ENCODE results near the gene WIPF2.
"Not testable (repeated sequence)": the region's sequence is repeated elsewhere in the genome, so short reads cannot be mapped to it uniquely, and the experiment has no call there.

Gene WIPF2

GRCh38 chr17:40301315-40301714 is 82.2 kb downstream of the WIPF2 start:
- no peak for DNase-seq

DNA sequence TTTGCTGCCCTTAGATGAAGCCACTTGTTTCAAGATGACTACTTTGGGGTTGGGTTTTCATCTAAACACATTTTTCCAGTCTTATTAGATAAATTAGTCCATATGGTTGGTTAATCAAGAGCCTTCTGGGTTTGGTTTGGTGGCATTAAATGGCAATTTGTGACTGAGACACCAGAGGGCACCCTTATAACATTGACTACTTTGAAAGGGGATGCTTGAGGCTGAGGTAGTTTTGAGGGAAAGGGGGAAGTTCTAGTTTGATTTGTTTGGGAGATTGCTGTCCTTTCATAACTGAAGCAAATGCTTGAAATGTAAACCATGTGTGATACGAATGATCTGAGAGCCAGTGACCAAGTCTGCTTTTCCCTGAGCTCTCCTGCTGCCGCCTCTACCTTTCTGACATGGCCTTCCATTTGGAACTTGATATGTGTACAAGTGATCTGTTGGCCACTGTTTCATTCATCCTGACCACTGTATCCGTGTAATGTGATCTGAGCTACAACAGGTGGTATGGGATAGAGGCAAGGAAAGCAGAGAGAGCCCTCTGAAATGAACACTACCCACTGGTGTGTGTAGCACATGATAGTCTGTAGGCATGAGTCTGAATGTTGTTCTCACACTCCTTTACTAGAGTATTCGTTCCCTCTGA is 84.0 kb downstream of the WIPF2 start:
- peak; percentile 55 for DNase-seq

GRCh38 chr17:40303708-40304551 is 84.8 kb downstream of the WIPF2 start:
- DNase-seq: peak; percentile 61

DNA sequence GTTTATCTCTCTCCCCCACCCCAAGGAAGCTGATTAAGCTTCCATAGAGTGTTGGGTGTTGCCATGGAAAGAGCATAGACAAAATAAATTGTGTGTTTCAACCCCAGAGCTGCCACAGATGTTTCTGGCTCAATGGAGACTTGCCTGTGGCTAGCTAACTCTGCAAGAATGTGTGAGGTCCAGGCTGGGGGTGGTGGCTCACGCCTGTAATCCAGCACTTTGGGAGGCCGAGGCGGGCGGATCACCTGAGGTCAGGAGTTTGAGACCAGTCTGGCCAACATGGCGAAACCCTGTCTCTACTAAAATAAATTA is 85.4 kb downstream of the WIPF2 start:
- not testable (repeated sequence) for DNase-seq

GRCh38 chr17:40304866-40305265 is 85.8 kb downstream of the WIPF2 start:
- not testable (repeated sequence) for DNase-seq

- no peak for DNase-seq
Observed at GRCh38 chr17:40306395-40306794, 87.3 kb downstream of the WIPF2 start.

DNA sequence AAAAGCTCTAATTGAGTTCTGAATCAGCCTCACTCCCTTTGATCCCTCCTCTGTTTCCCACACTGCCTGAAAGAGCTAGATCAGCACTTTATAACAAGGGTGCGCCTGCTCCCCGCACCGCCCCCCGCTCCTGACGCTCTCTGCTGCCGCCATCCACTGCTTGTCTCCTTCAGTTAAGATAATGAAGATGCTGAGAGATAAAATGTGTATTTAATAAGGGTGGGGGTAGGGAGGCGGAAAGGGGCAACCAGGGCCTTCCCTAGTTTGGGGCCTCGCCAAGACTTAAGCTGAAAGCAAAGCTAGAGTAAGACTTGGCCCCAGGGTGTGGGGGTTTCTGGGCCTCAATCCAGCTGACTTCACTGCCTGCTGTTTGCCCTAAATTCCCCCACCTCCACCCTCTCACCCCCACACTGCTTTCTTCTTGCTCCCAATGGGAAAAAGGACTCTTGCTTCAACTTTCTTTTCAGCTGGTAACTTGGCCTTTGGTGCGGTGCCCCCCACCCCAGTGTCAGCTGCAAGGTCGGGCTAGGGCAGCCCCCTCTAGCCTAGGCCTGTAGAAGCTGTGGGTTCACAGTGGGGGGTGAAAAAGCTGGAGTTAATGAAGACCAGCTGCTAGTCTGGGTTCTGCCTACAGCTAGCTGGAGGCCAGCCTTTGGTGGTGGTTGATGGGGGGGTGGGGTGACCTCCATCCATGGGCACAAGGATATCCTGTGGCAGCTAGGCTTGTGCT is 88.1 kb downstream of the WIPF2 start:
- DNase-seq: peak; percentile 74

- no peak for DNase-seq
Observed at GRCh38 chr17:40307740-40308239, 88.7 kb downstream of the WIPF2 start.

- no peak for DNase-seq
Observed at GRCh38 chr17:40309031-40309948, 90.2 kb downstream of the WIPF2 start, which contains the start of gene RARA. Gene RARA (plus strand): TSS chr17:40309180. CDS start chr17:40331219, 22,039 bp downstream.

DNA sequence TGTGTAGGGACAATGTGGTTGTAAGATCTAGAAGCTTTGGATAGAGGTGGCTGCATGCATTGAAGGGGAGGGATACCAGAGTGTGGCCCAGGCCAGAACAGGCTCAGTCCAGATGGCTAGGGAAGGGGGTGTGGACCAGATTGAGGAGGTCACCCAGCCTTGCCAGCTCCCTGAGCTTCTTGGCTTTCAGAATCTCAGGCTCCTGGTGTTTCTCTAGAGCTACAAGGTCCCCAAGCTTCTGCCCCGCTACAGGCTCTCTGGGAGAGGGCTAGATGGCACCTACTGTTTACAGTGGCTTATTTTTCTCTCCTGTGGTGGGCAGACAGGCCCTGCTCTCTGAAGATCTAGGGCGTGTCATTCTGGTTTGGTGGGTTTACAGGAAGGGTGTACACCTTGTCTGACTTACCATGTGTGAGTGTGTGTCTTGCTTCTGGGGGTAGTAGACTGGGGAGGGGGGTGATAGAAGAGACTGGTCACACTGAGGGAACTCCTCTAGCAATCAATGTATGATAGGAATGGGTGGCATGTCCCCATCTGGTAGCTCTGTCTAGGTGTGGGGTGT is 90.9 kb downstream of the WIPF2 start:
- no peak for DNase-seq

GRCh38 chr17:40310882-40311391 is 91.8 kb downstream of the WIPF2 start:
- no peak for DNase-seq

DNA sequence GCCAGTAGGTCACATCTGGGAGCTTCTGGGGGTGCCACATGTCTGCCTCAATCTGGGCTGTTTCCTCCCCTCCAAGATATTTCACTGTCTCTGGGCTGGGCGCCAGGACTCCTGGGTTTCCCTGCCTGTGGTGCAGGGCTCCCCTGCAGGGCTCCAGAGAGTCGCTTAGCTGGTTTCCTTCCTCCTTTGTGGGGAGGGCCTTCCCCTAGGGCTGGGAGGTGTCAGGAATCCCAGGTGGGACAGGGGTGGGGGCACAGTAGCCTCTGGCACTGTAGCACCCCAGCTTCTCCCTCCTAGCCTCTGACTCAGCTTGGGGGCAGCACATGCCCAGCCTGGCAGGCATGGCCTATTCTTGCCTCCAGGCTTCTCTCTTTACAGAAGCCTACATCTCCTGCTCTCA is 92.5 kb downstream of the WIPF2 start:
- peak; percentile 14 for DNase-seq

- DNase-seq: no peak
Observed at GRCh38 chr17:40312131-40312731, 93.1 kb downstream of the WIPF2 start.

DNA sequence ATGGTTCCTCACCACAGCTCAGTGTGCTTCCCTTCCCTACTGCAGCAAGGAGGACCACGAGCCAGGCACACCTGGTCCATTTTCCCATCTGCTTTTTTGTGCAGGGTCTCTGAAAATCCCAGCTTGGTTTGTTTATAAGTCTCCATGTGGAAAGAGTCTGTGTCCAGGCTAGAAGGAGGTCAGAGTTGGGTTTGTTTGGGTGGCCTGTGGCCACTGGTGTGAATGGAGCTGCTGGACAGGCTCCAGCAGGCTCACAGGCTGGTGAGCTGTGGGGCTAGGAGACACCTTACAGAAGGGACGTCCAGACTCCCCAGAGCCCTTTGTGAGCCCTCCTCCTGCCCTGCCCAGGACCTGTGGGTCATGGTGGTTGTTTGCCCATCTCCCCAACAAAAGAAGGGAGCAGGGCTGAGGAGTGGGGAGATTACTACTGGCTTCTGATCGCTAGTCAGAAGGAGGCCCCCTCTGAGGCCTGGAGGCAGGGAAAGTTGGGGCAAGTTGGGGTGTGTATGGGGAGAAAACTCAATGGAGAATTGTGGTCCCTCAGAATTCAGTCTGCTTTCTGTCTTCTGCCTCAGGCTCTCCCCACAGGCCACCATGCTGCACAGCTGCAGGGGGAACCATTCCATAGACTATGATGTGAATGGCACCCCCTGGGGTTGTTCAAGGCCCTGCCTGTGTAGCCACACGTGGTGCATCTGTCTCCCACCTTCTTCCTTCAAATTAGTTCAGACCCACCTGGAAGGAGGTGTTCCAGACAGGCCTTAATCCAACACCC is 94.0 kb downstream of the WIPF2 start:
- DNase-seq: no peak

DNA sequence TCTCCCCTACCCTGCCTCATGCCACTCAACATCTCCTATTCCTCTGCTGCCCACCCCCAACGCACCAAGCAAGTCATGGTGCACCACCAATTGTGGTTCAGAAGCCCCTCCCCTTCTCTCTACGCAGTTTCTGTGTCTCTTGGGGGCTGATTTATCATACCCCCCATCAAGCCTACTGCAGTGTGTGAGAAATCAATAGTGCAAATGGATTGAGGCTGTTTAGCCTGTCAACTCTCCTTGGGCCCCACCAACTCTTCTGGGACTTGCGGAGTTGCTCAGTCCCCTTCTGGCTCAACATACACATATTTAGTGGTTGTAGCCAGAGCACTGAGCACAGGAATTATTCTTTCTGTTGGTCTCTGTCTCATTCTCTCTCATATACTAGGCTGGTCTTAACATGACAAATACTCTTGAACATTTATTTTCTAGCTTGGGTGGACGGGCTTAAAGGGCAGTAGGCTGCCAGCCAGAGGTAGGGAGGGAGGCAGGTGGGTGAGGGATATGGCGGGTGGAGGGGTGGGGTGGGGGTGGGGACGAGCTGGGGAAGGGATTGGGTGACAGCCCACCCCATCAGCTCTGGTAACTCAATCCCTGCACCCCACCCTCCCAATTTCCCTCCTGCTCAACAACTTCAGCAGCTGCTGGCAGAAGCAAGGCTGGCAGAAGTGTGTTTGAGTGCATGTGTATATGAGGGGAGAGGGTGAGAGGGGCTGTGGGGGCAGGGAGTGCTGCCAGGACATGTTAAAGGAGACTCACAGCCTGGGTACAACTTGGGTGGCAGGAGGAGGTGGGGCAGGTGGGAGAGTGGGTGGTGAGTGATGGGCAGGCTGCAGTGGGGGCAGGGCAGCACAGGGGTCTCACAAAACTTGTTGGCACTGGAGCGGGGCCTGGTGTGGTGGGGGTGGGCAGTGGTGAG is 94.8 kb downstream of the WIPF2 start:
- DNase-seq: no peak

- DNase-seq: peak; percentile 62
Observed at GRCh38 chr17:40314584-40314956, 95.5 kb downstream of the WIPF2 start.

DNA sequence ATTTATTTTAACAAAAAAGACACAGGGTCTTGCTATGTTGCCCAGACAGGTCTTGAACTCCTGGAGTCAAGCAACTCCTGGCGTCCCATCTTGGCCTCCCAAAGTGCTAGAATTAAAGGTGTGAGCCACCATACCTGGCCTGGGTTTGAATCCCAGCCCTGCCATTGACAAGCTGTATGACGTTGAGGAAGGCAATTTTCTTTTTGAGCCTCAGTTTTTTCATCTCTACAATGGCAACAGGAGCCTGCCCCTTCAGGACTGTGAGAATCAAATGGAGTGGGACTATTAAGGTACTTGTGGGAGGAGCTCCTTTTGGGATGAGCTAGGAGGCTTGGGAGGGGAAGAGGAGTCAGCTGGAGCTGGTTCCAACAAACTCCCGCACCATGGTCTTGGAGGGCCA is 96.1 kb downstream of the WIPF2 start:
- no peak for DNase-seq

DNA sequence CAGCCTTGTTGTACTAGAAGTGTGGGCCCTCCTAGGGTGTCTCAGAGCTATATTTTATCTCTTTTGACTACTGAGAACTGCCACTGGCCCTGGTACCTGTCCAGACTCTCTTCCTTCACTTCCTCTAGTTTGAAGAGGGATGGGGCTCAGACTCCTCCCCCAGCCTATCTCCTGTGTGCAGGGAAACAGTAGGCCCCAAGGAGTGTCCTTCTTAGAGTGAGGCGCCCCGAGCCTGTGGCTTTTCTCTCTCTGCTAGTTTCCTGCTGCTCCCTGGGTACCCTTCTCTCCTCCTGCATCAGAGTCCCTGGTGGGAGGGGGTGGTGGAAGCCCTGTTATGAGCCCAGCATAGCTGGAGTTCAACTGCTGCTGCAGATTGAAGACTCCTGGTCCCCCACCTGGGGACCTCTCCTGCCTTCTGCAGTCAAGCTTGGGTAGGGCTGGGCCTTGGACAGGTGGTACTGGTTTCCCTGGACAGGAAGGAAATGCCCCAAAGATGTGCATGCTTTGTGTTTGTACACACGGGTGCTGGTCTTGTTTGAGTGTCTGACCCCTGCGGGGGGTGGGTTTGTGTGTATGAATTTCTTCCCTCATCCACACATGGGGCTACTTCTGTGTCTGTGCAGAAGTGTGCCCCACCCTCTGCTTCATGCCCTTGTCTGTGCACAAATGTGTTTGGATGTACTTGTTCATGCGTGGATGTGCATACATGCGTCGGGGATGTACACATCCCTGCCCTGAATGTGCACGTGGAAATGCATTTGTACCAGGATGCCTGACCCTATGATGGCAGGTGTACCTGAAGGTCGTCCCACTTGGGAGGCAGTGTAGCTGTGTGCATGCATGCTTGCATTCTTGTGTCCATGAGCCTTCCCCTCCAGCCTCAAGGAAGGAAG is 96.8 kb downstream of the WIPF2 start:
- DNase-seq: no peak
